Right lobe of liver (tissue), 4 donors: ENCODE measurements around the gene UBE2F.

ENCODE experiments used
- CTCF ChIP-seq, 4 donors: fragments of 200-600 bp in 3 of 4; fragments of 450-650 bp in 1 of 4; IDR thresholded peaks; one replicate each; pipeline versions ENCODE4 v1.5.1 to v1.8.0; 2016 to 2022; ENCODE audit warnings: antibody characterized with exemption in 4 of 4, mild to moderate bottlenecking in 2 of 4
- POLR2A ChIP-seq: fragments of 450-650 bp; IDR thresholded peaks from one replicate; pipeline ENCODE4 v1.6.1; 2017; ENCODE audit warnings: antibody characterized with exemption, mild to moderate bottlenecking
- donor health status: DM: no; HTN: no; CAD: no.
- donor health status: DM: no; HTN: no; CAD: no.
- donor health status: DM: no; HTN: yes; CAD: no.

- no peak for TF ChIP-seq CTCF (IDR thresholded peaks at IDR 0.05)
- TF ChIP-seq POLR2A, result no peak
These were observed 64.9 kb downstream of the UBE2F start for GRCh38 chr2:238031751-238032150.
